Activated T-cell treated with anti-CD3 and anti-CD28 coated beads for 24 hours (primary cell): ENCODE results near the gene S100A3.
"Not testable (repeated sequence)": the region's sequence is repeated elsewhere in the genome, so short reads cannot be mapped to it uniquely, and the experiment has no call there.

ENCODE experiments used
- DNase-seq: peaks from one replicate; pipeline ENCODE4 v3.0.0-alpha.2; 2020; ENCODE audit warnings: low read depth

S100A3 gene

GRCh38 chr1:153568367-153569099, 19.5 kb upstream of the S100A3 start:
- DNase-seq = peak; percentile 80

- peak; percentile 17 for DNase-seq
Measured at GRCh38 chr1:153567621-153568366, 18.7 kb upstream of the S100A3 start.

DNA sequence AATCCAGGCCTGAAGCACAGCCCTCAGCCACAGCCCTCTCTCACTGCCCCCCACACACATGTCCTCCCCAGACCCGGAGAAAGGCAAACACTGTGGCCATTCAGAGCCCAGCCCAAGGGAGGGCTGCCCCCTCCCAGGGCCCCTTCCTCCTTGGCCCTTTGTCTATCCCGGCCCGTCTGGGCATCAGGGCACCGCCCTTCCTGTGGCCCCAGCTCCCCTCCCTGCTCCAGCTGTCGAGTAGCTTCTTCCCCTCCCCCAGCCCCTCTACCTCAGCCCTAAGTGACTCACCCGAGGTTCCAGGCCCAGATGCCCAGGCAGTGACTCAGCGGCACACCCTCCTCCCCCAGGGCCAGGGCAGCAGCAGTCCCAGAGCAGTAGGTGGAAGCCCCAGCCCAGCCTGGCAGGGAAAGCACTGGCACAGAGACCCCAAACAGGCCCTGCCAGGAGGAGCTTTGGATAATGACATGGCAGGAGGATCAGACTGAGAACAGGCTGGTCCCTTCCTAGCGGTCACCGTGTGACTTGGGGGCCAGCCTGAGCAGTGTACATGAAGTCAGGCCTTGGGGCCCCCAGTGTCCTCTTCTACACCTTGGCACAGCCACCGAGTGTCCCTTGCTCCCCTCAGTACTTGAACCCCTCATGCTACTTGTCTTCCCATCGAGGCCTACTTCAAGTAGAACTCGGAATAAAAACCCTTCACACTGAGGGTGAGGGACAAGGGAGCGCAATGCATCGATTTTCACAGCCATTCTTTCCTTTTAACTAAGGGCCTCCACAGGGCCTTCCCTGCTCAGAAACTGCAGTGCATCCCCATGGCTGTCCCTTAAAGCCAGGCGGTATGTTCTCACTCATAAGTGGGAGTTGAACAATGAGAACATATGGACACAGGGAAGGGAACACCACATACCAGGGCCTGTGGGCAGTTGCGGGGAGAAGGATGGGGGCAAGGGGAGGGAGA, 17.6 kb upstream of the S100A3 start:
- peak; percentile 83 for DNase-seq

GRCh38 chr1:153565529-153566374, 16.7 kb upstream of the S100A3 start, which contains the start of gene S100A2:
S100A2 (minus strand) TSS chr1:153565844; CDS start chr1:153563877, 1,967 bp downstream.
- peak; percentile 49 for DNase-seq

DNA sequence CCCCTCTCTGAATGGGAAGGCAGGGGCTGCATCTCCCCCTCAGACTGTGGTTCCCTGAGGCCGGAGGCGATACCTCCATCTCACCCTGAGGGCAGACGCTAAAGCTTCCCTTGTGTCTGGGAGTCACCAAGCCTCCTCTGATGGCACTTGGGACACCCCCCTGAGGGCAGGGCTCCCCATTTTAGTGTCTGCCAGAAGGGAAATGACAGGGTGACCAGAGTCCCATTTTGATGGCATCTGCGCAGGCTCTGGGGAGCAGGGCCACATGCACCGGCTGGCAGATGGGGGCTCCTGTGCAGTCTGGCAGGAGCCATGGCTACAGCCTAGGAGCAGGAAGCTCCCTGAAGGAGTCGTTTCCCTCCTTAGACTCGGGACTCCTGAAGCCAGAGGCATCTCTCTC, 14.9 kb upstream of the S100A3 start:
- no peak for DNase-seq

- DNase-seq = no peak
Measured at GRCh38 chr1:153563483-153563901, 14.4 kb upstream of the S100A3 start.

DNA sequence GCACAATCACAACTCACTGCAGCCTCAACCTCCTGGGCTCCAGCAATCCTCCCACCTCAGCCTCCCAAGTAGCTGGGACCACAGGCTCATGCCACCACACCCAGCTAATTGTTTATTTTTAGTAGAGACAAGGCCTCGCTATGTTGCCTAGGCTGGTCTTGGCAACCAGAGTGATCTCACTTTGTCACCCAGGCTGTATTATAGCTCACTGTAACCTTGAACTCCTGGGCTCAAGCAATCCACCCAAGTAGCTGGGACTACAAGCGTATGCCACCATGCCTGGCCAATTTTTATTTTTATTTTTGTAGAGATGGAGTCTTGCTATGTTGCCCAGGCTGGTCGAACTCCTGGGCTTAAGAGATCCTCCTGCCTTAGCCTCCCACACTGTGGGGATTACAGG, 13.0 kb upstream of the S100A3 start:
- DNase-seq = not testable (repeated sequence)

- no peak for DNase-seq
Measured at GRCh38 chr1:153561466-153561985, 12.5 kb upstream of the S100A3 start.

DNA sequence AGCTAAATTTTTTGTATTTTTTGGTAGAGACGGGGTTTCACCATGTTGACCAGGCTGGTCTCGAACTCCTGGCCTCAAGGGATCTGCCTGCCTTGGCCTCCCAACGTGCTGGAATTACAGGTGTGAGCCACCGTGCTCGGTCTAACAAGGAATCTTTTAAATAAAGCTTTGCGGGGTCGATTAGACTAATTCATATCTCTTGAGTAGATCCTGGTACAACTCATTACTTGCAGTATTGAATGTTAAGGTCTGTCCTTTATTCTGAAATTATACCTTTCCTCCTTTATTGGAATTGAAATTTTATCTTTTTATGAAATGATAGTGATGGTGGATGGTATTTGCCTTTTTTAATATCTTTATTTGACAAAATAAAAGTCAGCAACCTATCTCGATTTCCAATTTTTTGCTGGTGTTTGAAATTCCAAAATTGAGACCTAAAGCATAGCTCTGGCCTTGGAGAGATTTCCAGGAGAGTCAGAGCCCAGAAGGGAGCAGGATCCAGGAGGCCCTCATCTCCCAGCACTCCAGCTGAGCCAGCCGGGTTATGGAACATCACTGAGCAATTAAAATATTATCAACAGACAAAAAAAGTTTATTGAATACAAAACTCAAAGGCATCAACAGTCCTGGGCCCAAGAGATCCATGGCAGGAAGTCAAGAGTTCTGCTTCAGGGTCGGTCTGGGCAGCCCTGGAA, 11.9 kb upstream of the S100A3 start:
- no peak for DNase-seq

- DNase-seq = no peak
Measured at GRCh38 chr1:153560241-153560640, 11.2 kb upstream of the S100A3 start.

- no peak for DNase-seq
Measured at GRCh38 chr1:153557877-153558276, 8.8 kb upstream of the S100A3 start.

DNA sequence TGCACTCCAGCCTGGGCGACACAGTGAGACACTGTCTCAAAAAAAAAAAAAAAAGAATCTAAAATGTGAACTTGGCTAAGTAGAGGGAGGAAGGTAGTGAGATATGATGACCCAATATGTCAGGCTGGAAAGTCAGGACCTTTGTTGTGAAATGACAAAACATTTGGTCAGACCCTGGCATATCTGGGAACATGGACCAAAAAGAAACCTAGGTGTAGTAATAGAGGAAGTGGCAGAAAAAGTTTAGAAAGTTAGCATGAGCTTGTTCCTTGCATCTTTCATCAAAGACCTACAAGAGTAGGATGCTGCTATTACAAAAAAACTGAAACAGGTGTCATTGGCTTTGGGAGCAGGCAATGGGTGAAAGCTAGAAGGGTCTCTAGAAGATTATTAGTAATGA, 7.3 kb upstream of the S100A3 start:
- DNase-seq = no peak

- DNase-seq = no peak
Measured at GRCh38 chr1:153553830-153554541, 4.9 kb upstream of the S100A3 start.

GRCh38 chr1:153553096-153553495, 4.0 kb upstream of the S100A3 start:
- no peak for DNase-seq

GRCh38 chr1:153552335-153552734, 3.3 kb upstream of the S100A3 start:
- no peak for DNase-seq

- no peak for DNase-seq
Measured at GRCh38 chr1:153550827-153551500, 1.9 kb upstream of the S100A3 start.

- no peak for DNase-seq
Measured at GRCh38 chr1:153550398-153550758, 1.3 kb upstream of the S100A3 start.

GRCh38 chr1:153549741-153550397, 811 bp upstream of the S100A3 start:
- DNase-seq = no peak
